NB4 (cell line): ENCODE measurements around the gene SYT15B.
"Not testable (repeated sequence)": the region's sequence is repeated elsewhere in the genome, so short reads cannot be mapped to it uniquely, and the experiment has no call there.

Experiments used
- MAX ChIP-seq: IDR thresholded peaks from 2 replicates; pipeline ENCODE4 v1.6.1; 2011; ENCODE audit warnings: low read depth, low read length
- MYC ChIP-seq: IDR thresholded peaks from 2 replicates; pipeline ENCODE4 v1.6.1; 2011; ENCODE audit warnings: low read depth, low read length
- POLR2A ChIP-seq: IDR thresholded peaks from 2 replicates; pipeline ENCODE4 v1.6.1; 2011; ENCODE audit warnings: mild to moderate bottlenecking; ENCODE audit not compliant: insufficient read length; ENCODE audit errors: extremely low read depth
- TF ChIP-seq, protein P1 (sequence below): IDR thresholded peaks from one replicate; pipeline ENCODE4 v1.5.1; 2012; ENCODE audit warnings: low read depth, low read length

DNA sequence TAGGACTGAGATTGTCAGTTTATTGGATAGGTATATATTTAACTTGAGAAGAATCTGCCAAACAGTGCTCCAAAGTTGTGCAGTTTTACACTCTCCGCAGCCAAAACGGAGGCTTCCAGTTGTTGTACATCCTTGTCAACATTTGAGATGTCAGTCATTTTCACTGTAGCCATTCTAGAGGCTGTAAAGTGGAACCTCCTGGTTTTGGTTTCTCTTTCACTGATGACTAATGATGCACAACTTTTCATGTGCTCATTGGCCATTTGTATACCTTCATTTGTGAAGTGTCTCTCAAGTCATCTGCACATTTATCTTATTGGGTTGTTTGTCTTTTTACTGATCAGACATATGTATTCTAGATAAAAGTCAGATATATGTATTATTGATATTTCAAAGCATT lies 22.5 kb downstream of the SYT15B start:
- TF ChIP-seq, protein P1, sequence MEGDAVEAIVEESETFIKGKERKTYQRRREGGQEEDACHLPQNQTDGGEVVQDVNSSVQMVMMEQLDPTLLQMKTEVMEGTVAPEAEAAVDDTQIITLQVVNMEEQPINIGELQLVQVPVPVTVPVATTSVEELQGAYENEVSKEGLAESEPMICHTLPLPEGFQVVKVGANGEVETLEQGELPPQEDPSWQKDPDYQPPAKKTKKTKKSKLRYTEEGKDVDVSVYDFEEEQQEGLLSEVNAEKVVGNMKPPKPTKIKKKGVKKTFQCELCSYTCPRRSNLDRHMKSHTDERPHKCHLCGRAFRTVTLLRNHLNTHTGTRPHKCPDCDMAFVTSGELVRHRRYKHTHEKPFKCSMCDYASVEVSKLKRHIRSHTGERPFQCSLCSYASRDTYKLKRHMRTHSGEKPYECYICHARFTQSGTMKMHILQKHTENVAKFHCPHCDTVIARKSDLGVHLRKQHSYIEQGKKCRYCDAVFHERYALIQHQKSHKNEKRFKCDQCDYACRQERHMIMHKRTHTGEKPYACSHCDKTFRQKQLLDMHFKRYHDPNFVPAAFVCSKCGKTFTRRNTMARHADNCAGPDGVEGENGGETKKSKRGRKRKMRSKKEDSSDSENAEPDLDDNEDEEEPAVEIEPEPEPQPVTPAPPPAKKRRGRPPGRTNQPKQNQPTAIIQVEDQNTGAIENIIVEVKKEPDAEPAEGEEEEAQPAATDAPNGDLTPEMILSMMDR = not testable (repeated sequence)
- TF ChIP-seq POLR2A, MYC, MAX: not testable (repeated sequence)
